Dendritic cell treated with granulocyte-macrophage colony-stimulating factor and Interleukin-4, amounts not matched to agents 40 ng/mL and 50 ng/mL, for 4 days (primary cell): ENCODE results near the gene MAP3K7CL.

Experiments
- H3K27ac Mint-ChIP-seq: one replicate; pipeline ENCODE4 v1.8.0; 2022; ENCODE audit warnings: mild to moderate bottlenecking, mixed read lengths
- H3K27me3 Mint-ChIP-seq: one replicate; pipeline ENCODE4 v1.8.0; 2022; ENCODE audit warnings: mild to moderate bottlenecking, mixed read lengths
- H3K36me3 Mint-ChIP-seq: one replicate; pipeline ENCODE4 v1.8.0; 2022; ENCODE audit warnings: low read depth, mixed read lengths
- H3K4me1 Mint-ChIP-seq: one replicate; pipeline ENCODE4 v1.8.0; 2022; ENCODE audit warnings: low read depth, mixed read lengths
- H3K4me3 Mint-ChIP-seq: one replicate; pipeline ENCODE4 v1.8.0; 2022; ENCODE audit warnings: mild to moderate bottlenecking, moderate library complexity, mixed read lengths
- H3K9me3 Mint-ChIP-seq: one replicate; pipeline ENCODE4 v1.8.0; 2022; ENCODE audit warnings: mixed read lengths
- intact Hi-C: fragments of 100-400 bp; cut with micrococcal nuclease; formaldehyde crosslinking; loops from one replicate; pipeline ENCODE4 v1.15.0; 2022

Gene MAP3K7CL

GRCh38 chr21:29205009-29205408 is 74.6 kb downstream of the MAP3K7CL start:
- no peak overlapping the region for H3K4me3 Mint-ChIP-seq
- peaks cover 21% of the 10 kb centered on the region for H3K9me3 Mint-ChIP-seq
- H3K4me1 Mint-ChIP-seq: peaks cover 16% of the 10 kb centered on the region
- H3K36me3 Mint-ChIP-seq: no peaks in the 10 kb centered on the region
- intact Hi-C loops: no loop called here
- no peak overlapping the region for H3K27ac Mint-ChIP-seq
- no peaks in the 10 kb centered on the region for H3K27me3 Mint-ChIP-seq

- intact Hi-C loops: no loop called here
- peaks cover 17% of the 10 kb centered on the region for H3K9me3 Mint-ChIP-seq
- H3K27ac Mint-ChIP-seq: no peak overlapping the region
- no peaks in the 10 kb centered on the region for H3K27me3 Mint-ChIP-seq
- H3K36me3 Mint-ChIP-seq: no peaks in the 10 kb centered on the region
- no peak overlapping the region for H3K4me3 Mint-ChIP-seq
- peaks cover 16% of the 10 kb centered on the region for H3K4me1 Mint-ChIP-seq
Measured at GRCh38 chr21:29205988-29206387, 75.5 kb downstream of the MAP3K7CL start.

- H3K4me1 Mint-ChIP-seq: peaks cover 19% of the 10 kb centered on the region
- H3K36me3 Mint-ChIP-seq: no peaks in the 10 kb centered on the region
- H3K9me3 Mint-ChIP-seq: peaks cover 12% of the 10 kb centered on the region
- H3K27me3 Mint-ChIP-seq: peaks cover 2% of the 10 kb centered on the region
- no peak overlapping the region for H3K27ac Mint-ChIP-seq
- intact Hi-C loops: no loop called here
- no peak overlapping the region for H3K4me3 Mint-ChIP-seq
Measured at GRCh38 chr21:29206445-29206844, 76.0 kb downstream of the MAP3K7CL start.

- no peaks in the 10 kb centered on the region for H3K36me3 Mint-ChIP-seq
- peaks cover 5% of the 10 kb centered on the region for H3K9me3 Mint-ChIP-seq
- peaks cover 2% of the 10 kb centered on the region for H3K27me3 Mint-ChIP-seq
- intact Hi-C loops: no loop called here
- peaks cover 27% of the 10 kb centered on the region for H3K4me1 Mint-ChIP-seq
- H3K27ac Mint-ChIP-seq: peak overlapping the region; percentile 67
- no peak overlapping the region for H3K4me3 Mint-ChIP-seq
Measured at GRCh38 chr21:29207201-29207600, 76.8 kb downstream of the MAP3K7CL start.

GRCh38 chr21:29208044-29208681 is 77.7 kb downstream of the MAP3K7CL start:
- Mint-ChIP-seq H3K9me3 (no peaks in the 10 kb centered on the region), H3K4me1 (peaks cover 27% of the 10 kb centered on the region), H3K4me3 (no peak overlapping the region), H3K27ac (peak overlapping the region; percentile 67), H3K36me3 (no peaks in the 10 kb centered on the region), H3K27me3 (peaks cover 2% of the 10 kb centered on the region)
- intact Hi-C loops: no loop called here

- Mint-ChIP-seq H3K4me1 (peaks cover 27% of the 10 kb centered on the region), H3K9me3 (no peaks in the 10 kb centered on the region), H3K4me3 (no peak overlapping the region), H3K36me3 (no peaks in the 10 kb centered on the region), H3K27ac (peak overlapping the region; percentile 67), H3K27me3 (peaks cover 2% of the 10 kb centered on the region)
- intact Hi-C loops: no loop called here
Measured at GRCh38 chr21:29208682-29209059, 78.2 kb downstream of the MAP3K7CL start.

- H3K4me3 Mint-ChIP-seq: no peak overlapping the region
- intact Hi-C loops: no loop called here
- peaks cover 2% of the 10 kb centered on the region for H3K27me3 Mint-ChIP-seq
- H3K4me1 Mint-ChIP-seq: peaks cover 22% of the 10 kb centered on the region
- no peaks in the 10 kb centered on the region for H3K36me3 Mint-ChIP-seq
- no peak overlapping the region for H3K27ac Mint-ChIP-seq
- no peaks in the 10 kb centered on the region for H3K9me3 Mint-ChIP-seq
Measured at GRCh38 chr21:29209696-29210095, 79.3 kb downstream of the MAP3K7CL start.

GRCh38 chr21:29211205-29211604 is 80.8 kb downstream of the MAP3K7CL start:
- Mint-ChIP-seq H3K9me3 (no peaks in the 10 kb centered on the region), H3K27me3 (peaks cover 2% of the 10 kb centered on the region), H3K27ac (no peak overlapping the region), H3K4me3 (no peak overlapping the region), H3K36me3 (no peaks in the 10 kb centered on the region), H3K4me1 (peaks cover 22% of the 10 kb centered on the region)
- intact Hi-C loops: no loop called here

- Mint-ChIP-seq H3K9me3 (no peaks in the 10 kb centered on the region), H3K4me1 (peaks cover 18% of the 10 kb centered on the region), H3K36me3 (no peaks in the 10 kb centered on the region), H3K4me3 (no peak overlapping the region), H3K27ac (no peak overlapping the region), H3K27me3 (peaks cover 2% of the 10 kb centered on the region)
- intact Hi-C loops: no loop called here
Measured at GRCh38 chr21:29212446-29212845, 82.0 kb downstream of the MAP3K7CL start.

GRCh38 chr21:29213513-29214385 is 83.3 kb downstream of the MAP3K7CL start:
- no peaks in the 10 kb centered on the region for H3K9me3 Mint-ChIP-seq
- peaks cover 2% of the 10 kb centered on the region for H3K27me3 Mint-ChIP-seq
- no peak overlapping the region for H3K27ac Mint-ChIP-seq
- no peaks in the 10 kb centered on the region for H3K36me3 Mint-ChIP-seq
- H3K4me3 Mint-ChIP-seq: no peak overlapping the region
- intact Hi-C loops: no loop called here
- peaks cover 29% of the 10 kb centered on the region for H3K4me1 Mint-ChIP-seq

GRCh38 chr21:29215709-29216108 is 85.3 kb downstream of the MAP3K7CL start:
- H3K27me3 Mint-ChIP-seq: peaks cover 2% of the 10 kb centered on the region
- no peaks in the 10 kb centered on the region for H3K9me3 Mint-ChIP-seq
- H3K36me3 Mint-ChIP-seq: no peaks in the 10 kb centered on the region
- peaks cover 45% of the 10 kb centered on the region for H3K4me1 Mint-ChIP-seq
- intact Hi-C loops: loop anchor here (5.0 kb wide), 1 partner anchor 33 kb away; no protein-coding TSS in a partner anchor
- H3K27ac Mint-ChIP-seq: no peak overlapping the region
- H3K4me3 Mint-ChIP-seq: no peak overlapping the region

GRCh38 chr21:29217818-29218291 is 87.4 kb downstream of the MAP3K7CL start:
- intact Hi-C loops: loop anchor here (5.0 kb wide), 1 partner anchor 36 kb away; no protein-coding TSS in a partner anchor

GRCh38 chr21:29218749-29219148 is 88.3 kb downstream of the MAP3K7CL start:
- Mint-ChIP-seq H3K36me3 (no peaks in the 10 kb centered on the region), H3K9me3 (peaks cover 1% of the 10 kb centered on the region), H3K27me3 (no peaks in the 10 kb centered on the region), H3K4me3 (no peak overlapping the region), H3K27ac (peak overlapping the region; percentile 89), H3K4me1 (peaks cover 40% of the 10 kb centered on the region)
- intact Hi-C loops: loop anchor here (5.0 kb wide), 1 partner anchor 36 kb away; no protein-coding TSS in a partner anchor

More at GRCh38 chr21:29217818-29218291, 87.4 kb downstream of the MAP3K7CL start:
- no peaks in the 10 kb centered on the region for H3K27me3 Mint-ChIP-seq
- H3K4me1 Mint-ChIP-seq: peaks cover 38% of the 10 kb centered on the region
- peak overlapping the region; percentile 89 for H3K27ac Mint-ChIP-seq
- no peak overlapping the region for H3K4me3 Mint-ChIP-seq
- H3K36me3 Mint-ChIP-seq: no peaks in the 10 kb centered on the region
- no peaks in the 10 kb centered on the region for H3K9me3 Mint-ChIP-seq

GRCh38 chr21:29219165-29219770 is 88.8 kb downstream of the MAP3K7CL start:
- no peaks in the 10 kb centered on the region for H3K36me3 Mint-ChIP-seq
- H3K27ac Mint-ChIP-seq: peak overlapping the region; percentile 89
- intact Hi-C loops: loop anchor here (5.0 kb wide), 1 partner anchor 37 kb away; no protein-coding TSS in a partner anchor
- peaks cover 44% of the 10 kb centered on the region for H3K4me1 Mint-ChIP-seq
- H3K9me3 Mint-ChIP-seq: peaks cover 7% of the 10 kb centered on the region
- H3K27me3 Mint-ChIP-seq: no peaks in the 10 kb centered on the region
- H3K4me3 Mint-ChIP-seq: peak overlapping the region; percentile 20
